ENCODE data around the gene SUB1.

SUB1 gene

DNA sequence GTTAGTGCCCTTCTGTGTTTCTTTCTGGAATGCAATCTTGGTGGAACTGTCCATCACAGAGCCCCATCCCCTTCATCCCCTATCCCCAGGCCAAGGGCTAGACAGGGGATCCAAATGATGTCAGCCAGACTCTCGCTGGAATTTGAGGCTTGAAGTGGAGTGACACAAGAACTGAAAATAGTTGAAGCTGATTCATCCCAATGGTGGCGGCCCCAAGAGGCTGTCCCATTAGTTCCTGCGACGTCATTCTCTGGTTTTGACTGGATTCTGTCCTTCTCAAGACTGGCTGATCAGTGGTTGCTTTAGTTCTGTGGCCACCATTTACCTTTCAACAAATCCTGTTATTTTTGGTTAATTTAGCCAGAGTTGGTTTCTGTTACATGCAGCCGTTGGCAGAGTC lies 59.9 kb downstream of the SUB1 start:
- TF ChIP-seq, protein P1, sequence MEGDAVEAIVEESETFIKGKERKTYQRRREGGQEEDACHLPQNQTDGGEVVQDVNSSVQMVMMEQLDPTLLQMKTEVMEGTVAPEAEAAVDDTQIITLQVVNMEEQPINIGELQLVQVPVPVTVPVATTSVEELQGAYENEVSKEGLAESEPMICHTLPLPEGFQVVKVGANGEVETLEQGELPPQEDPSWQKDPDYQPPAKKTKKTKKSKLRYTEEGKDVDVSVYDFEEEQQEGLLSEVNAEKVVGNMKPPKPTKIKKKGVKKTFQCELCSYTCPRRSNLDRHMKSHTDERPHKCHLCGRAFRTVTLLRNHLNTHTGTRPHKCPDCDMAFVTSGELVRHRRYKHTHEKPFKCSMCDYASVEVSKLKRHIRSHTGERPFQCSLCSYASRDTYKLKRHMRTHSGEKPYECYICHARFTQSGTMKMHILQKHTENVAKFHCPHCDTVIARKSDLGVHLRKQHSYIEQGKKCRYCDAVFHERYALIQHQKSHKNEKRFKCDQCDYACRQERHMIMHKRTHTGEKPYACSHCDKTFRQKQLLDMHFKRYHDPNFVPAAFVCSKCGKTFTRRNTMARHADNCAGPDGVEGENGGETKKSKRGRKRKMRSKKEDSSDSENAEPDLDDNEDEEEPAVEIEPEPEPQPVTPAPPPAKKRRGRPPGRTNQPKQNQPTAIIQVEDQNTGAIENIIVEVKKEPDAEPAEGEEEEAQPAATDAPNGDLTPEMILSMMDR (conservative IDR thresholded peaks at IDR 0.05; ENCODE audit: low read length), result no peak
- no peak for TF ChIP-seq EZH2phosphoT487 (IDR thresholded peaks at IDR 0.05; ENCODE audit: borderline replicate concordance)
- Histone ChIP-seq H3K9me2 (replicated peaks; ENCODE audit: low read depth, low read length) (no peaks in the 10 kb centered on the region), H3K79me2 (ENCODE audit: insufficient read depth, low read length) (no peaks in the 10 kb centered on the region), H3F3A (ENCODE audit: low read depth) (no peaks in the 10 kb centered on the region), H3K9me3 (ENCODE audit: insufficient read depth, low read depth, low read length) (no peaks in the 10 kb centered on the region), H3K4me1 (ENCODE audit: insufficient read depth, low read length, poor library complexity, severe bottlenecking) (no peaks in the 10 kb centered on the region), H4K20me1 (ENCODE audit: insufficient read depth, low read length, poor library complexity, severe bottlenecking) (no peaks in the 10 kb centered on the region), H3K27me3 (ENCODE audit: insufficient read depth, low read length, poor library complexity, severe bottlenecking) (no peaks in the 10 kb centered on the region), H2AFZ (ENCODE audit: low read length) (no peak overlapping the region), H3K4me3 (ENCODE audit: low read length, poor library complexity, severe bottlenecking) (no peak overlapping the region), H3K4me2 (ENCODE audit: low read depth, low read length, poor library complexity, severe bottlenecking) (no peak overlapping the region), H3K36me3 (ENCODE audit: insufficient read depth, low read length) (no peaks in the 10 kb centered on the region), H3K9ac (ENCODE audit: low read depth, low read length, poor library complexity, severe bottlenecking) (no peak overlapping the region)

- H3K9ac ChIP-seq (ENCODE audit: low read depth, low read length, poor library complexity, severe bottlenecking), result no peak overlapping the region
- H3K27me3 ChIP-seq (ENCODE audit: insufficient read depth, low read length, poor library complexity, severe bottlenecking), result no peaks in the 10 kb centered on the region
- no peaks in the 10 kb centered on the region for H4K20me1 ChIP-seq (ENCODE audit: insufficient read depth, low read length, poor library complexity, severe bottlenecking)
- H3K9me2 ChIP-seq (replicated peaks; ENCODE audit: low read depth, low read length), result no peaks in the 10 kb centered on the region
- no peak overlapping the region for H3K4me2 ChIP-seq (ENCODE audit: low read depth, low read length, poor library complexity, severe bottlenecking)
- H2AFZ ChIP-seq (ENCODE audit: low read length), result no peak overlapping the region
- H3F3A ChIP-seq (ENCODE audit: low read depth), result no peaks in the 10 kb centered on the region
- no peaks in the 10 kb centered on the region for H3K4me1 ChIP-seq (ENCODE audit: insufficient read depth, low read length, poor library complexity, severe bottlenecking)
- H3K4me3 ChIP-seq (ENCODE audit: low read length, poor library complexity, severe bottlenecking), result no peak overlapping the region
- no peaks in the 10 kb centered on the region for H3K36me3 ChIP-seq (ENCODE audit: insufficient read depth, low read length)
- H3K9me3 ChIP-seq (ENCODE audit: insufficient read depth, low read depth, low read length), result no peaks in the 10 kb centered on the region
- TF ChIP-seq, protein P1 (conservative IDR thresholded peaks at IDR 0.05; ENCODE audit: low read length), result no peak
- no peak for TF ChIP-seq EZH2phosphoT487 (IDR thresholded peaks at IDR 0.05; ENCODE audit: borderline replicate concordance)
- no peaks in the 10 kb centered on the region for H3K79me2 ChIP-seq (ENCODE audit: insufficient read depth, low read length)
Measured at GRCh38 chr5:32646061-32646969, 61.0 kb downstream of the SUB1 start.

GRCh38 chr5:32651088-32651487 lies 65.7 kb downstream of the SUB1 start:
- Histone ChIP-seq H3K9me2 (replicated peaks; ENCODE audit: low read depth, low read length) (no peaks in the 10 kb centered on the region), H3K36me3 (ENCODE audit: insufficient read depth, low read length) (no peaks in the 10 kb centered on the region), H3K4me1 (ENCODE audit: insufficient read depth, low read length, poor library complexity, severe bottlenecking) (no peaks in the 10 kb centered on the region), H3F3A (ENCODE audit: low read depth) (no peaks in the 10 kb centered on the region), H3K9me3 (ENCODE audit: insufficient read depth, low read depth, low read length) (no peaks in the 10 kb centered on the region; the same call in 1 of the 2 replicates), H3K27me3 (ENCODE audit: insufficient read depth, low read length, poor library complexity, severe bottlenecking) (no peaks in the 10 kb centered on the region), H4K20me1 (ENCODE audit: insufficient read depth, low read length, poor library complexity, severe bottlenecking) (no peaks in the 10 kb centered on the region), H3K79me2 (ENCODE audit: insufficient read depth, low read length) (no peaks in the 10 kb centered on the region), H2AFZ (ENCODE audit: low read length) (no peak overlapping the region), H3K4me2 (ENCODE audit: low read depth, low read length, poor library complexity, severe bottlenecking) (no peak overlapping the region), H3K9ac (ENCODE audit: low read depth, low read length, poor library complexity, severe bottlenecking) (no peak overlapping the region), H3K4me3 (ENCODE audit: low read length, poor library complexity, severe bottlenecking) (no peak overlapping the region)
- TF ChIP-seq EZH2phosphoT487 (IDR thresholded peaks at IDR 0.05; ENCODE audit: borderline replicate concordance), result no peak
- TF ChIP-seq, protein P1 (conservative IDR thresholded peaks at IDR 0.05; ENCODE audit: low read length), result no peak

Data from Loucy (cell line).